Activated T-helper 9 cell treated with anti-CD3 and anti-CD28 coated beads, Interleukin-2, amount 50 U/mL, for 16 hours (primary cell): ENCODE results near the gene SCART1.
"Not testable (repeated sequence)": the region's sequence is repeated elsewhere in the genome, so short reads cannot be mapped to it uniquely, and the experiment has no call there.

Experiments used
- DNase-seq: peaks from one replicate; pipeline ENCODE4 v3.0.0-alpha.2; 2020; ENCODE audit warnings: low read depth

Gene SCART1

DNA sequence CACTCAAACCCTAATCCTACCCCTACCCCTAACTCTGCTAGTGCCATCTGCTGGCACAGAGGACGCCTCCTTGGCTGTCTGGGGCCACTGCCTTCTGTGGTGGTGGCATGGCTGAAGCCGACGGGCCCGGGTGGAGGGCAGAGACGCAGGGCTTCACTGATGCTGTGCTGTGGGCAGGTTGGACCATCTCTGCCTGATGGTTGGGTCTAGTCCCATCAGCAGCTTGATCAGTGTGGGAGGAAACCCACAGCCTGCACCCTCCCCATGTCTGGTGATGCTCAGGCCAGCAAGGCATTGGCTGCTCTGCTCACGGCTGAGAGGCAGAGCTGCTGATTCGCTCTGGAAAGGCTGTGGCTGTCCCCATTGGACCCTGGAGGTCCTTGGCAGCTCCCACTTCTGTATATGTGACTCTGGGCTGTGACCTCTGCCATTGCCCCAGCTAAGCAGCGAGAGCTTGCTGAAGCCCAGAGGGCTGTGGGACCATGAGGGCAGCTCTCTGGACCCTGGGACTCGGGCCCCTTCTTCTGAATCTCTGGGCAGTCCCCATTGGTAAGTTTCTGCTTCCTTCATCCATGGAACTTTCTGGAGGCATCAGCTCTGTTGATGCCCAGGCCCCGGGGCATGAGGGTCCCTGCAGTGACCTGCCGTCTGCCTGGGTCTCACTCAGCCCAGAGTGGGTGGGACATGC, at the start of gene SCART1:
Gene SCART1, plus strand, starts transcription at position 430 of the 688 bp plus-strand sequence. Its CDS starts 53 bp downstream, at position 483.
- DNase-seq: no peak

DNA sequence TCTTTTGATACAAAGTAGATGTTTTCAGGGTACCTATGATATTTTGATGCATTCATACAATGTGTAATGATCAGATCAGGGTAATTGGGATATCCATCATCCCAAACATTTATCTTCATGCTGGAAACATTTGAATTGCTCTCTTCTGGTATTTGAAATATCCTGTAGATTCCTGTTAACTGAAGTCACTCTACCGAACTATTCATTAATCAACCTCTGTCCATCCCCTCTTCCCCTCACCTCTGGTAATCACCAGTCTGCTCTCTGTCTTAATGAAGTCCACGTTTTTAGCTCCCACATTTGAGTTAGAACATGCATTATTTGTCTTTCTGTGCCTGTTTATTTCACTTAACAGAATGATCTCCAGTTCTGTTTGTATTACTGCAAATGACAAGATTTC, 48.5 kb upstream of the SCART1 start:
- DNase-seq: no peak

GRCh38 chr10:133405844-133406527, 47.8 kb upstream of the SCART1 start:
- DNase-seq: no peak

DNA sequence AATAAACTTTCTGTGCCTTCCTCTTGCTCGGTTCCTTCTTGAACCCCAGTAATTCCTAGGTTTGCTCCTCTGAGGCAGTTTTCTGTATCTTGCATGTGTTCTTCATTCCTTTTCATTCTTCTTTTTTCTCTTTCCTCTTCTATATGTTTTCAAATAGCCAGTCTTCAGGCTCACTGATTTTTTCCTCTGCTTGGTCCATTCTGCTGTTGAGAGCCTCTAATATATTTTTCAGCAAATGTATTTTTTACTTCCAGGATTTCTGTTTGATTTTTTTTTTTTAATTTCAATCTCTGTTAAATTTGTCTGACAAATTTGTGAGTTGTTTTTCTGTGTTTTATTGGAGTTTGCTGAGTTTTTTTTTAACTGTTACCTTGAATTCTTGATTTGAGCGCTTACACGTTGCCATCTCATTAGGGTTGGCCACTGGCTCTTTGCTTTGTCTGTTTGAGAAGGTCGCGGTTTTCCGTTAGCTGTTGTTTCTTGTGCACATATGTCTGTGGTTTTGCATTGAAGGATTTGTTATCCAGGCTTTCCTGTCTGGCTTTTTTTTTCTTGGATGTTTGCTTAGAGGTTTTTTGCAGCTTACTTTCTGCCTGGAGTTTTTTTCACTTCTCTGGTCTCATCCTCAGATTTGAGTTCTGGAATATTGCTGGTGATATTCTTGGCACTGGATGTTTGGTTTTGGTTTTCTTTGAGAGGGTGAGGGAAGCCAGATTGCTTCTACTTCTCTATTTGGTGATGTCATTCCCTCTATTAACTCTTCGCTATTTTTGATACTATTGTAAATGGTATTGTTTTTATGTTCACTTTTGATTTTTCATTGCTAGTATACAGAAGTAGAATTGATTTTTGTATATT, 42.0 kb upstream of the SCART1 start:
- DNase-seq: no peak

DNA sequence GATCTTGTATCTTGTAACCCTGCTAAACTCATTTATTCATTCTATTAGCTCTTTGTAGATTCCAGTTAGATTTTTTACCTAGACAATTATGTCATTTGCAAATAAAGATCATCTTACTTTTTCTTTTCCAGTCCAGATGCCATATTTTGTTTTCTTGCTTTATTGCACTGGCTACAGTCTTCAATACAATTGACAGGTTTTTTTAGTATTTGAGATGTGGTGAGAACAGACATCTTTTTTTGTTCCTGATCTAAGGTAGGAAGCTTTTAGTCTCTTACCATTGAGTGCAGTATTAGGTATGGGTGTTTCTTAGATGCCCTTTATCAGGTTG, 41.4 kb upstream of the SCART1 start:
- DNase-seq: no peak

- DNase-seq: not testable (repeated sequence)
These were observed 39.3 kb upstream of the SCART1 start for GRCh38 chr10:133414401-133414800.

- DNase-seq: no peak
These were observed 38.0 kb upstream of the SCART1 start for GRCh38 chr10:133415752-133416151.

GRCh38 chr10:133418289-133418993, 35.3 kb upstream of the SCART1 start:
- no peak for DNase-seq

GRCh38 chr10:133419211-133419950, 34.4 kb upstream of the SCART1 start:
- DNase-seq: no peak

DNA sequence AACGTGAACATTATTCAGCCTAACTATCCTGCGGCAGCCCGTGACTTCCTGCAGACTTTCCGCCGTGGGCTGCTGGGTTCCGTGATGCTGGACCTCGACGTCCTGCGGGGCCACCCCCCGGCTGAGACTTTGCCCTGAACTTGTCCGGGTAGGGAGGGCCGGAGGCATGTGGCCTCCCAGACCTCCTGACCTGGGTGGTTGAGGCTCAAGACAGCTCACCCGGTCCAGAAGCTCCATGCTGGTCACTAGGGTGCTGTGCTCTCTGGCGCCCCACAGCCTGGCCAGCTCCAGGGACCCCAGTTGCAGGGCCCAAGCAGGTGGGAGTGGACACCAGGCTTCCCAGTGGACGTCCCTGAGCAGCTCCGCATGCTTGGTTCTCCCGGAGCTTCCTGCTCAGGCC, 33.7 kb upstream of the SCART1 start:
- DNase-seq: no peak

DNA sequence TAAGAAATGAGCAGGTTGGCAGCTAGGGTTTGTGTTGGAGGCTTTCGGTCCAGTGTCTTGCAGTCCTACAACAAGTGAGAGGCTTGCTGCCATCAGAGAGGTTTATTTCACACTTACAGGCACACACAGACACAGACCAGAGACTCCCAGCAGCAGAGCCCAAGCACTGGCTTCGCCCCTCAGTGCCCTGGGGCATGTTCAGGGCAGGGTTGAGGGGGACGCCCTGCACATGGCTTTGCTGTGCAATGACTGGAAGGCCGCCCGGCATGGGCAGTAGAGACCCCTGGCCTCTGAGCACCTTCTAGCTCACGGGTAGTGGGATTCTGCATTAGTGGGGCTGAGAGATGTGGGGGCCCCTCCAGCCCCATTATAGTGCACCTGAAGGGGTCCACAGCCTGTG, 33.2 kb upstream of the SCART1 start:
- no peak for DNase-seq

DNA sequence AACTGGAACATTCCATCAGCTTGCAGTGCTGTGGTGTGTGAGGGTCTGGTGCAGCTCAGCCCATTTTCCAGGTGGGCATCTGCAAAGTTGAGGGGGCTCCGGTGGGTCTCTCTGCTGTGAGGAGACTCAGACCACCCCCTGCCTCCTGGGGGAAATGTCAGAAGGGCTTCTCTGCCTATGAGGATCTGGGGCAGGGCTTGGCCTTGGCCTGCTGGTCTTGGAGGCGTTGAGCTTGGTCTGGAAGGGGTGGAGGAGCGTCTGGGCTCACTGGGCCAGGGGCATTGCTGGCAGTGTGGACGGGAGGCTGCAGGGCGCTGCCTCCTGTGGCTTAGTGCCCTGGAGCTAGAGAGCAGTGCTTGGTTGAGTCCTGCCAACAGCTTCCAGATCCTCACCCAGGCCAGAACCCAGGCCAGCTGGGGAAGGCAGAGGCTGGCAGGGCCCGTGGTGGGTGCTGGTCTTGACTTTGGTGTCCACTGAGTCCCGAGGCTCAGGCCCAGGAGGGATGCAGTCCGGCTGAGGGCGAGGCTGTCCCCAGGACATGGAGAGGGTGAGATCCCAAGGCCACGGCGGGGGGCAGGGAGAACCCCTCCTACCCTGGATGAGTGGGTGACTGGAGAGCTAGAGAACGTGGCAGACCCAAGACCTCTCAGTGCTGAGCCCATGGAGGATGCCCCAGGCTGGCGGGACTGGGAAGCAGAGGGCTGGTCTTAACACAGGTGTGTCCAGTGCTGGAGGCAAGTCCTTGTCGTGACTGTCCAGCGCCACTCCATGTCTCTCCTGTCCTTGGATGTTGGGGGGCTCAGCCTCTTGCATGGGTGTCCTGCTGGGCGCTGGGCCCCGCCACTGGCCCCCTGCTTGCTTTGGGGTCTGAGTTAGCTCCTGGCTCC, 32.2 kb upstream of the SCART1 start:
- DNase-seq: no peak

DNA sequence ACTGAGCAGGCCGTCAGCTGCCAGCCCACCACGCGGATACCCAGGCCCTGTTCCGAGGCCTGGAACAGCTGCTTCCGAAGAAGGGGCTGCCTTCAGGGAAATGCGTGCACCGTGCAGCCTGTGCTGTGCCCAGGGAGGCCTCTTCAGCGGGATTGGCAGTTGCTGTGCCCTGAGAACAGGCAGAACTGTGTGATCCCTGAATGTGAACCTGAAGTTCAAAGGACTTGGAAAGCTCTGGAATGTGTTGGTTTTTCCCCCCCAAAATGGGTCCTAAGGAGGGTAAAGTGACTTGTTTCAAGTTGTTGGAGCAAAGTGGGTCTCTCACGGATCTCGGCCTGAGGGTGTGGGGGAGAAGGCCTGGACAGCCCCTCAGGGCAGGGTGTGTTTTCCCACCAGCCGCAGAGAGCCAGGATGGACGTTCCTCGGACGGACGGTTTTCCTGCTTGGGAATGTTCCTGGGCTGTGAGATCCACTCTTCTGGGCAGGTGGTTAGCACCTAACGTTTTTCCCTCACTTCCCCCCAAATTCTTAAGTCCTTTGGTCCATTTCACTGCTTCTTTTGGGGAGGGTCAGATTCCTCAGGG, 31.4 kb upstream of the SCART1 start:
- no peak for DNase-seq

DNA sequence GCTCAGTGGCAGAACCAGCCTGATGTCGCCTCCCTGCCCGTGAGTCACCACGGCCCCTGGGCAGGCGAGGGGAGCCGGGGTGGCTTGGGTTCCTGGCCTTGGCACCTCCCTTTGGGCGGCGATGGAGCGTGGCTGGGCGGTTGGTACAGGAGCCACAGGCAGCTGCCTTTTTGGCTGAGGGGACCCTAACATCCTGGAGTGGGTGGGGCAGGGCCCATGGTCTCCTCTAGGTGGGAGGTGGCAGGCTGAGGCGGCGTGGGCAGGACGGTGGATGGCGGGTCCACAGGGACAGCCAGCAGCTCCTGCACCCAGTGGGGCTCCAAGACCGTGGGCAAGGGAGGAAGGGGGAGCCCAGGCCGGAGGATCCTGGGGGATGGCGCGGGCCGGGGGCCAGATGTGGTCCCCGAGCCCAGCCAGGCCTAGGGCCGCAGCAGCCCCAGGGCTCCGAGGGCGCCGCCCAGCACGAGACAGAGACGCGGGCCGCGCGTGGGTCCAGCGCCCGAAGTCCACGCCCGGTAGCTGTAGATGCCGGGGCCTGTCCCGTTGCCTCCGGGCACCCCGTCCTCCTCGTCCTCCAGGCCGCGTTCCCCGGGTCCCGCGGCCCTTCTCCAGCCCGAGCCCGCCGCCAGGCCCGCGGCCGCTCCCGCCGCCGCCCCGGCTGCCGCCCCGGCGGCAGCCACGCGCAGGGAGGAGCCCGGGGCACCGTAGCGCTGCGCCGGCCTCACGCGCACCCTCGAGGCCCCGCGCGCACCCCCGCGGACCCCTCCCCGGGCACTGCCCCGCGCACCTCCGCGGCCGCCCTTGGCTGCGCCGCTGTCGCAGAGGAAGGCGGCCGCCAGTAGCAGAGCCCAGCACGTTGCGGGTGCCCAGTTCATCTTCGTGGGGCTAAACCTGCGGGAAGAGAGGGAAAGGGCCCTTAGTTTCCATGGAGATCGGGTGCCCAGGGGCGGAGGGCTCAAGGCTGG, 30.7 kb upstream of the SCART1 start:
- no peak for DNase-seq

- not testable (repeated sequence) for DNase-seq
These were observed 29.6 kb upstream of the SCART1 start for GRCh38 chr10:133424102-133424501.

DNA sequence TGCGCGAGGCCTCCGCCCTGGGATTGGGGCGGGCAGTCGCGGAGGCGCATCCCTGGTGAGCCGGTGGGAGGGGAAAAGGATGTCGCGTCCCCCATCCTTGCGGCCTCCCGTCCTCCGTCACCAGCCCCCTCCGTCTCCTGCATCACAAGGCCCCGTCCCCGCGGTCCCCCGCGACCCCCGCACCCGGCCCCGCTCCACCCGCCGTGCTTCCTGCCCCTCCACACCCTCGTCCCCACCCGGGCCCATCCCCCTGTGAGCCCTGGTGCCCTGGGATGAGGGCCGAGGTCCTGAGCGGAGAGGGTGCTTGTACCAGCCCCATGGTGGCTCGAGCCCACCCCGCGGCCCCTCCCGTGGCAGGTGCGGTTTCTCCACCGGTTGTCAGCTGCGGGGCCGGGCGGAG, 29.1 kb upstream of the SCART1 start, which contains the start of gene SPRN:
Gene SPRN, minus strand, starts transcription at position 25 of the 400 bp plus-strand sequence. CDS start 944 bp downstream, outside the sequence.
- DNase-seq: not testable (repeated sequence)

DNA sequence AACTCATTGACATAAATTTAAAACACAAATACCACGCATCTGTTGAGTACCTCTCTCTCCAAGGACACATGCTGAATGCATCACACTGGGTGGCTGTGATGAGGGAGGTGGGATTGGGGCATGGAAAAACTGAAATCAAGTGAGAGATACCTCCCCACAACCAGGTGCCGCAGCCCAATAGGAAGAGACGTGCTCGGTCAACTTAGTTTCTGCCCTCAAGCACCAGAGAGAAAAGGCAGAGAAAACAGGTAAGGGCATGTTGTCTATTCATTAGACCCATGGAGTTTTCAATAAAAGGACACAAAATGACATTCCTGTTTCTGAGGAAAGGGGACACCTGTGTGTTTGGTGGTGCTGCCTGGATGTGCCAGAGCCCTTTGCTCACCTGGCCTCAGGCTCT, 24.2 kb upstream of the SCART1 start:
- DNase-seq: not testable (repeated sequence)

DNA sequence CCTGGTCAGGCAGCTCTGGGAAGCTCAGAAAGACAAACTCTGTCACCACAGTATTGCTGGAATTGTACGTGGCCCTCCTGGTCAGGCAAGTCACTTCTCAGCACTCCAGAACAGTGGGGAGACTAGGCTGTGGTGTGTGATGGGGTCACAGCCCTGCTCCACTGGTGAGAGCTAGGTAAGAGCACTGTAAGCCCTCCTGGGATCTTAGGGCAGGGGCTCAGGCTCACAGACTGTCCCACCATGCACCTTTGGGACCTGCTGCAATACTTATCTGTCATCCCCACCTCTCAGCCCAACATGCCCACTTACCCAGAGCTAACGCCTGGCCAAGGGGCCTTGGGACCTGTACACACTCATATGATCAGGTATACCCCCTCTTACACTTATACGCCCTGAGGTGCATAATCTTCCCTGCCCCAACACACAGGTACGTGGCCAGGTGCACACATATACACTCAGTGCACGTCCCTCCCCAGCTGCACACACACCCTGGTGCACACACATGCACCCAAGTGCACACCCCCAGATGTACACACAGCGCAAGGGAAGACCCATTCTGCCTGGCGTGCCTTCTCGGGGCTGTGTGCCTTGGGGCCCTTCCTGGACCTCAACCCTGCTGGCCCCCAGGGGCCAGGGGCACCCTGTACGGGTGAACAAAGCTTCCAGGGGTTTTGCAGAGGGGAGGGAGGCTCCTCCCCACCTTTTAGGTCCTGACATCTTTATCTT, 21.7 kb upstream of the SCART1 start:
- DNase-seq: not testable (repeated sequence)
